Fibroblast of lung (primary cell): ENCODE results near the gene RANBP10.

ENCODE experiments used
- EZH2 ChIP-seq: IDR thresholded peaks from 2 replicates; pipeline ENCODE4 v1.5.1; 2012; ENCODE audit warnings: low read length, control low read depth, mild to moderate bottlenecking; ENCODE audit errors: missing control alignments
- TF ChIP-seq, protein P1 (sequence below), 2 donors: IDR thresholded peaks in 1 of 2; conservative IDR thresholded peaks in 1 of 2; 1 replicate in 1 of 2; 2 replicates in 1 of 2; pipeline ENCODE4 v1.5.1; 2011 to 2012; ENCODE audit warnings: low read length in 2 of 2, control low read depth in 1 of 2, inconsistent platforms in 1 of 2, low read depth in 1 of 2, mild to moderate bottlenecking in 1 of 2

DNA sequence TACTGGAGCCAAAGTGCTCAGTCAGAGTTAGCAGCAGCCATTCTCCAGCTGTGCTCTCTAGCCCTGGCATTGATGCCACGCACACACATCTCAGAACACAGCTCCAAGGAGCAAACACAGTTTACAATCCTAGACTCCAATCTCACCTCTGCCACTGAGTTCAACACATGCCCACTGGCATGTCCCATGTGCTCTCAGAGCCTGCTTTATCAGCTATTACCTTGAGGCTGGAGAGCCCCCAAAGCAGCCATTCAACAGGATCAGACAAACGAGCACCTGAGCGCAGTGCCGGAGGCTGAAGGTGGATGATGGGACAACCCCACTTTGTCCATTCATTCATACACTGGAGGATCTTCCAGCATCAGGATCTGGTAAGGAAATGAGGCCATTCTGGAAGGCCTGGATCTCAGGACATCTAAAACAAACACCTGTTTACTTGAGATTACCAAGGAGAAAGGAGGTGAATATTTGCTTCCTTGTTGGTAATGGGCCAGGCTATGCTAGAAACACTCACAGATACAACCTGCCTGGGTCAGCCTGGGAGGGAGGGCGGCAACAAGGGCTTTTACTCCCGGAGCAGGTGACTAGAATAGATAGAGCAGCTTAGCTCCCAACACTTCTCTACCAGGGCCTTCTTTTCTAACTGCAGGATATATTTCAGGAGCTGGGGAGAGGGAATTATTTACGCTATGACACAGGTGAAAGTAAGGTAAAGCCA lies 25.4 kb downstream of the RANBP10 start:
- TF ChIP-seq, protein P1, sequence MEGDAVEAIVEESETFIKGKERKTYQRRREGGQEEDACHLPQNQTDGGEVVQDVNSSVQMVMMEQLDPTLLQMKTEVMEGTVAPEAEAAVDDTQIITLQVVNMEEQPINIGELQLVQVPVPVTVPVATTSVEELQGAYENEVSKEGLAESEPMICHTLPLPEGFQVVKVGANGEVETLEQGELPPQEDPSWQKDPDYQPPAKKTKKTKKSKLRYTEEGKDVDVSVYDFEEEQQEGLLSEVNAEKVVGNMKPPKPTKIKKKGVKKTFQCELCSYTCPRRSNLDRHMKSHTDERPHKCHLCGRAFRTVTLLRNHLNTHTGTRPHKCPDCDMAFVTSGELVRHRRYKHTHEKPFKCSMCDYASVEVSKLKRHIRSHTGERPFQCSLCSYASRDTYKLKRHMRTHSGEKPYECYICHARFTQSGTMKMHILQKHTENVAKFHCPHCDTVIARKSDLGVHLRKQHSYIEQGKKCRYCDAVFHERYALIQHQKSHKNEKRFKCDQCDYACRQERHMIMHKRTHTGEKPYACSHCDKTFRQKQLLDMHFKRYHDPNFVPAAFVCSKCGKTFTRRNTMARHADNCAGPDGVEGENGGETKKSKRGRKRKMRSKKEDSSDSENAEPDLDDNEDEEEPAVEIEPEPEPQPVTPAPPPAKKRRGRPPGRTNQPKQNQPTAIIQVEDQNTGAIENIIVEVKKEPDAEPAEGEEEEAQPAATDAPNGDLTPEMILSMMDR (conservative IDR thresholded peaks at IDR 0.05 in 1 of 2, IDR thresholded peaks at IDR 0.05 in 1 of 2; ENCODE audit: low read depth in 1 of 2, low read length in 2 of 2): no peak
- no peak for TF ChIP-seq EZH2
